Activated CD4-positive, alpha-beta T cell treated with anti-CD3 and anti-CD28 coated beads, Interleukin-2, amount 50 U/mL, for 1 hour (primary cell): ENCODE data around the gene VEZT.
"Not testable (repeated sequence)": the region's sequence is repeated elsewhere in the genome, so short reads cannot be mapped to it uniquely, and the experiment has no call there.

Experiments
- DNase-seq: peaks from one replicate; pipeline ENCODE4 v3.0.0-alpha.2; 2020

VEZT gene

DNA sequence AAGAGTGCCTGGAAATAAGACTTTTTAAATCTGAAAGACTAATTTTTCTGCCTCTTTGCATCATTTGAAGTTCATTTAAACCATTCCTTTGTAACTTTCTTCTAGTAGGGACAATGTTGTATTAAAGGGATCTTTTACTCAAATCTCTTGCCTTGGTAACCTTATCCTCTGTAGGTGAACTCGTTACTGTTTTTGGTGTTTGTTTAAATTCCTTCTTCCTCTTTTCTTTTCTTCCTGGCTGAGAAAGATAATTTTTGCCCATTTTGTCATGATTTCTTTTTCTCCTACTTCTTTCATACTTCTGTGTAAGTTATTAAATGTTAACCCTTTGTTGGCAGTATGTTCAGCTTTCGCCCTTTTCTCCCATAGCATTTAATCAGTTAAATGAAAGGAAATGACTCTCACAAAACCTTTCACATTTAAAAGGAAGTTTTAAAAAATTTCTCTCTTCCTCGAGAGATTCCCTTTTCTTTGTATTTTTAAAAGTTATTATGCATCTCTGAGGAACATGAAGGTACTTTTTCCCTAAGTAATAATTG is 10.3 kb downstream of the VEZT start:
- DNase-seq, result no peak

DNA sequence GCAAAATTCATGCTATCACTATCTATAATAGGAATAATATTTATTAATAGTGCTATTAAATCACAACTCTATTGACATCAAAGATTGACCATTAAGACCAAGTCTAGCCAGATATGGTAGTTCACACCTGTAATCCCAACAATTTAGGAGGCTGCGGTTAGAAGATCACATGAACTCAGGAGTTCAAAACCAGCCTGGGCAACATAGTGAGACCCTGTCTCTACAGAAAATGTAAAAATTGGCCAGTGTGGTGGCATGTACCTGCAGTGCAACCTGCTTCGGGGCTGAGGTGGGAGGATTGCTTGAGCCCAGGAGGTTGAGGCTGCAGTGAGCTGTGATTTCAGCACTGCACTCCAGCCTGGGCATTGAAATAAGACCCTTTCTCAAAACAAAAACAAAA is 11.0 kb downstream of the VEZT start:
- no peak for DNase-seq

DNA sequence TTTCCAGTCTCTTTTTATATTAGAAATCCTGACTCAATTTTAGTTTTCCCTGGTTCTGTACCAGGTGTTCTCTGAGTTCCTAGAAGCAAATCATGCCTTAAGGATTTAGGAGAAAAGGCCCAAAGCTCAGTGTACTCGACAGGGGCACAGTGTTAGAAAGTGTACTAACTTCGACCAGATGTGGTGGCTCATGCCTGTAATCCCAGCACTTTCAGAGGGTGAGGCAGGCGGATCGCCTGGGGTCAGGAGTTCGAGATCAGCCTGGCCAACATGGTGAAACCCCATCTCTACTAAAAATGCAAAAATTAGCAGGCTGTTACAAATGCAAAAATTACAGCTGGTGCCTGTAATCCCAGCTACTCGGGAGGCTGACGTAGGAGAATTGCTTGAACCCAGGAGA is 12.0 kb downstream of the VEZT start:
- DNase-seq, result no peak

DNA sequence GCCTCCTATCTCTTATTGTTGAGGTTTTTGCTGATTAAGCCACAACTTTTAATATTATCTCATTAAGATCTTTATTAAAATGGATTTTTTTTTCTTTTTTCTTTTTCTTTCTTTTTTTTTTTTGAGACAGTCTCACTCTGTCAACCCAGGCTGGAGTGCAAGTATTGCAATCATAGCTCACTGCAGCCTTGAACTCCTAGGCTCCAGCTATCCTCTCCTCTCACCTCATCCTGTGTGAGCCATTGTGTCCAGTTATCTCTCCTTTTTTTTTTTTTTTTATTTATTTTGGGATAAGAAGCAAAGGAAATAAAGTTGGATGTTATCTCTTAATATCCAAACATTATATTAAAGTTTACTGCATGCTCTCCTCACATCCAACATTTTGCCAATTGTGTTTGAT is 12.7 kb downstream of the VEZT start:
- no peak for DNase-seq

DNA sequence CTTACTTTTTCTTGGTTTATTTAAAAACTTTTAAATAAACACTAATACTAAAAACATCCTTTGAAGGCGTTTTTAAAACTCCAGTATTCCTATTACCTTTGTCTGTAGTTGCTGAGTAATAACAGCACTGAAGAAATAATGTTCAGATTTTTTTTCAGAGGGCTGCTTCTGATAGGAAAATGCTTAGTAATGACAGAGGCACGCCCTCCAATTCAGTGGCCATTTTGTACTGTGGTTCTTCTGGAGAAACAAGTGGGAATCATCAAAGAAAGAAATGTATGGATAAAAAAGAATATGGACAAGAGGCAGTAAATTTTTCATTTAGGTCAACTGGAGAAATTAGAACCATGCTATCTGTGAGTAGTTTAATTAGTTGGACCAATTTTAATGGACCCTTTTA is 13.6 kb downstream of the VEZT start:
- DNase-seq, result no peak

DNA sequence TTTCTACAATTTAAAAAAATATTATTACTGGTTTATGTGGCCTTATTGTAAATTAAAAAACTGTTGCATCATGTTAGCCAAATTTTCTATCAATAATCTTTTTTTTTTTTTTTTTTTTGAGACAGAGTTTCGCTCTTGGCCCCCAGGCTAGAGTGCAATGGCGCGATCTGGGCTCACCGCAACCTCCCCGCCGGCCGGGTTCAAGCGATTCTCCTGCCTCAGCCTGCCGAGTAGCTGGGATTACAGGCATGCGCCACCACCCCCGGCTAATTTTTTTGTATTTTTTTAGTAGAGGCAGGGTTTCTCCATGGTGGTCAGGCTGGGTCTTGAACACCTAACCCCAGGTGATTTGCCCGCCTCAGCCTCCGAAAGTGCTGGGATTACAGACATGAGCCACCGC is 16.6 kb downstream of the VEZT start:
- DNase-seq, result not testable (repeated sequence)

DNA sequence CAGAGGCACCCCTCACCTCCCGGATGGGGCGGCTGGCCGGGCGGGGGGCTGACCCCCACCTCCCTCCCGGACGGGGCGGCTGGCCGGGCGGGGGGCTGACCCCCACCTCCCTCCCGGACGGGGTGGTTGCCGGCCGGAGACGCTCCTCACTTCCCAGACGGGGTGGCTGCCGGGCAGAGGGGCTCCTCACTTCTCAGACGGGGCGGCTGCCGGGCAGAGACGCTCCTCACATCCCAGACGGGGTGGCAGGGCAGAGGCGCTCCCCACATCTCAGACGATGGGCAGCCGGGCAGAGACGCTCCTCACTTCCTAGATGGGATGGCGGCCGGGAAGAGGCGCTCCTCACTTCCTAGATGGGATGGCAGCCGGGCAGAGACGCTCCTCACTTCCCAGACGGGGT is 18.0 kb downstream of the VEZT start:
- not testable (repeated sequence) for DNase-seq

DNA sequence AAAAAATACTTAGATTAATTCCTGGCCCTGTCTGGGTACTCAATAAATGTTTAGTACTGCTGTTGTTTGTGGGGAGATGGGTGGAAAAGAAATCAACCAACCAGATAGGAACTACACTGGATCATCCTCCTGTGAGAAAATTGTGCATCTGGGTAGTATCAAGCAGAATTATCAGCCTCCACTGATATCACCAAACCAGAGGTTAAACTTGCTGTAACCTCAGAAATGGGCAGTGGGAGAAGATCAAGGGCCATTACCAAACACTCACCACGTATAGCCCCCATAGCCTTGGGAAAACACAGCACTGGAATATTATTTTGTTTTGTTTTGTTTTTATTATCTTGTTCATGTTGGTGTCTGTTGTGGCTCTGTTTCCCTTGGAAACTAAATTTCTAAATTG is 19.7 kb downstream of the VEZT start:
- no peak for DNase-seq

DNA sequence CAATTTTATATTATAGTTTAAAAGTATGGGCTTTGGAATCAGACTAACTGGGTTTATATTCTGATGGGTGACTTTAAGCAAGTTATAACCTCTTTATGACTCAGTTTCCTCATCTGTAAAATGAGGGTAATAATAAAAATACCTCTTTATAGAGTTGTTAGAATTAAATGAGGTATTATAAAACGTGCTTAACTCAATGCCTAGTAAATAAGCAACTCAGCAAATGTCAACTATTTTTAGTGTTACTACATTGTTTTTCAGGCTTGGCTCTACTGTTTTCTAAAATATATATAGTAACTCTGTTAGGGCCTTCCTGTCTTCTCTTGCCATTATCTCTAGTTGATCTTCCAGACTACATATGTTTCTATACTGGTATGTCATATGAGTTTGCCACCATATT is 20.5 kb downstream of the VEZT start:
- DNase-seq, result no peak

DNA sequence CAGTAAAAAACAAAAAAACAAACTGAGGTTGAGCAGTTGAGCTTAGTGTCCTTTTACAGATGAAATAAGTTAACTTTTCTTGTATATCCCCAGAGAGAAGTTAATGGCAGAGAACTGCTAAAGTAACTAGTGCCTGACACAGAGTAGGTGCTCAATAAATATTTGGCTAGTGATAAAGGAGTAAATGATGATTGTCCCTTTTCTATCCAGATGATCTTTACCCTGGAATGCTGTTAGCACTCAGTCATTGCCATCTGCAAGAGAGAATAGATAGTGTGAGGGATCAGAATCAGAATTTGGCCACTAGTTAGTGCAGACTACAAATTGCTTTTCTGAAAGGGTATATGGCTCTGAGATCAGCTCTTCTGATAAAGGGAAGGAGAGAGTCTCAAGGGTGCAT is 21.6 kb downstream of the VEZT start:
- no peak for DNase-seq

DNA sequence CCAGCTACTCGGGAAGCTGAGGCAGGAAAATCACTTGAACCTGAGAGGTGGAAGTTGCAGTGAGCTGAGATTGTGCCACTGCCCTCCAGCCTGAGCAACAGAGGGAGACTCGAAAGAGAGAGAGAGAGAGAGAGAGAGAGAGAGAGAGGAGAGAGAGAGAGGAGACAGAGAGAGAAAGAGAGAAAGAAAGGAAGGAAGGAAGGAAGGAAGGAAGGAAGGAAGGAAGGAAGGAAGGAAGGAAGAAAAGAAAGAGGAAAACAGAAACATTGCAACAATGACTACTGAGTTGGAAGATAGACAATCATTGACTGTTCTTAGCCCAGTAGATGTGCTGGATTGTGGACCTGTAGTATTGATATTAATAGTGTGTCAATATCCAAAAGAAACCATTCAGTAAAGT is 22.2 kb downstream of the VEZT start:
- DNase-seq, result not testable (repeated sequence)

DNA sequence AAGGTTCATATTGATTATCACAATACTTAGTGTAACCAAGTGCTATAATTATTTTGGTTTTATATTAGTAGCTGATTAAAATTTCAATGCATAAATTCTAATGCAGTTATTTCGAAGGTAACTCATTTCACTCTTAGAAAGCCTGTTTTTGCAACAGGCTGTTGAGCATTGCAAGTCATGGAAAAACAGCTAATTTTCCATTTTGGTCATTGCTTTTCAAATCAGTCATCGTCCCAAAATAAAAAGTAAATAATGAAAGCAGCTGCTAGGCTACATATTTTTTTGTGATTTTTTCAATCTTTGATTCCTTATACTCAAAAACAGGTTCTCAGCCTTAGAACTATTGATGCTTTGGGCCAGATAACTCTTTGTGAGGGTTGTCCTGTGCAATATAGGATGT is 22.9 kb downstream of the VEZT start:
- DNase-seq, result no peak

DNA sequence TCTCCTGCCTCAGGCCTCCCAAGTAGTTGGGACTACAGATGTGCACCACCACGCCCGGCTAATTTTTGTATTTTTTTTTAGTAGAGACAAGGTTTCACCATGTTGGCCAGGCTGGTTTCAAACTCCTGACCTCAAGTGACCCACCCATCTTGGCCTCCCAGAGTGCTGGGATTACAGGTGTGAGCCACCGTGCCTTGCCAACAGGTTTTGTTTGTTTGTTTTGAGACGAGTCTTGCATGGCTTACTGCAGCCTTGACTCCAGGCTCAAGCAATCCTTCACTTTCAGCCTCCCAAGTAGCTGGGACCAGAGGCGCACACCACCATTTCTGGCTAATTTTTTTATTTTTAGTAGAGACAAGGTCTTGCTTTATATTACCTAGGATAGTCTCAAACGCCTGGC is 23.5 kb downstream of the VEZT start:
- DNase-seq, result not testable (repeated sequence)

DNA sequence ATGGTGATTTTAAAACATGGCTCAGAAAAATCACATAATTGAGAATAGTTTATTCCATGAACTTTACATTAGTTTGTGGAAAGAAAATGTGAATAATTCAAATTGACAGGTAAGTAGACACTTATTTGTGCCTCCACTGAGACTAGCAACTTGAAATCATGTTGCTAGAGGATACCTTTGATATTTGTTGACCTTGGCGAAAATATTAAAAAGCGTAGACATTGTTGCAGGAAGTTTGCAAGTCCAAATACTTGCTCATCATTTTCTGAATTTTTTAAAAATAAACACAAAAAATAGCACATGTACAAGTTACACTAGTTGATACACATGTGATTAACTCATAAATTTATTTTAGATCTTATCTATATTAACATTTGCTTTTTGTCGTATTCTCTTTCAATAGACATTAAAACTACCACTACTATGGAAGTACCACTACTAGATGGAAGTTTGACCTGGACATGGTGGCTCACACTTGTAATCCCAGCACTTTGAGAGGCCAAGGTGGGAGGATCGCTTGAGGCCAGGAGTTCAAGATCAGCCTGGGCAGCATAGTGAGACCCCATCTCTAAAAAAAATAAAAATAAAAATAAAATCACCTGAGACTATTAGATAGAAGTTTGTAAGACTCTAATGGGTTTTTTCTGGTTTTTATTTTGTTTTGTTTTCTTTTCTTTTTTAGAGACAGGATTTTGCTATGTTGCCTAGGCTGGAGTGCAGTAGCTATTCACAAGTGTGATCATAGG is 24.3 kb downstream of the VEZT start:
- no peak for DNase-seq

DNA sequence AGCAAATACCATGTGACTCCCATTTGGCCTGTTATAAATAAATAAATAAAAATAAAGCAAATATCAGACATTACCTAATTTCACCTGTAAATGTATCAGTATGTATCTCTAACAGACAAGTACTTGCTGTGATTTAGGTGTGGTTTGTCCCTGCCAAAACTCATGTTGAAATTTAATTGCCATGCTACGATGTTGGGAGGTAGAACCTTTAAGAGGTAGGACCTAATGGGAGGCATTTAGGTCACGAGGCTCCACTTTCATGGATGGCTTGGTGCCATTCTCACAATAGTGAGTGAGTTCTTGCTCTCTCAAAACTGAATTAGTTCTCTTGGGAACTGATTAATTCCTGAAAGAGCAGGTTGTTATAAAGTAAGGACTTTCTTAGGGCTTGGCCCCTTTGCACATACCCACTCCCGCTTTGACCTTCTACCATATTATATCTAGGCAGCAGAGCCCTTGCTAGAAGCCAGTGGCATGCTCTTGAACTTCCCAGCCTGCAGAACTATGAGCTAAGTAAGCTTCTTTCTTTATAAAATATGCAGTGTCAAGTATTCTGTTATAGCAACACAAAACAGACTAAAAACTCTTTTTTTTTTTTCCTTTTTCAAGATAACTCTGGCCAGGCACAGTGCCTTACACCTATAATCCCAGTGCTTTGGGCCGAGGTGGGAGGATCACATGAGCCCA is 26.0 kb downstream of the VEZT start:
- DNase-seq, result no peak

DNA sequence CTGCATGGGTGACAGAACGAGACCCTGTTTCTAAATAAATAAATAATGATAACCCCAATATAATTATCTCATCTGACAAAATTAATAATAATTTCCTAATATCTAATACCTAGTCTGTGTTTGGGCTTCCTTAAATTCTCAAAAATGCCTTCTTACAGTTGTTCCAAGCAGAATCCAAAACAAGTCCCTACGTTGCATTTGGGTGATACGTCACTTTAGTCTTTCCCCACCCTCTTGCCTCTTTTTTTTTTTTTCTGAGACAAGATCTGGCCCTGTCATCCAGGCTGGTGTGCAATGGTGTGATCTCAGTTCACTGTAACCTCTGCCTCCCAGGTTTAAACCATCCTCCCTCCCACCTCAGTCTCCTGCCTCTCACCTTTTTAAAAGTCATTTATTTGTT is 26.7 kb downstream of the VEZT start:
- no peak for DNase-seq

DNA sequence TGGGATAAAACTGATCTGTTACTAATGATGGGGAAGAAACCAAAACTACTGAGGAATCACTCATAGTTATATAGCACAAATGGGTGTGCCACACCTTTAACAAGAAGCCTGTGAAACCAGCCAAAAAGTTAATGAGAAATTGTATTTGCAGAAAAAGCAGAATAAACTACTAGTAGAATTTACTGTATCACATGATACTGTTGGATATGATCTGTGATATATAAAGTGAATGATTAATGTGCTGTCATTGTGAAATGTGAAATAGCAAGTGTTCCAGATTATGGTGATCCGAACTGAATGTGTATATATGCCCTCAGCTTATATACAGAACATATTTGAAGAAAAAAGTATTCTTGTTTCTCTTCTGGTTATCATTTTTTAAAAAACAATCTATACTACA is 30.5 kb downstream of the VEZT start:
- no peak for DNase-seq

DNA sequence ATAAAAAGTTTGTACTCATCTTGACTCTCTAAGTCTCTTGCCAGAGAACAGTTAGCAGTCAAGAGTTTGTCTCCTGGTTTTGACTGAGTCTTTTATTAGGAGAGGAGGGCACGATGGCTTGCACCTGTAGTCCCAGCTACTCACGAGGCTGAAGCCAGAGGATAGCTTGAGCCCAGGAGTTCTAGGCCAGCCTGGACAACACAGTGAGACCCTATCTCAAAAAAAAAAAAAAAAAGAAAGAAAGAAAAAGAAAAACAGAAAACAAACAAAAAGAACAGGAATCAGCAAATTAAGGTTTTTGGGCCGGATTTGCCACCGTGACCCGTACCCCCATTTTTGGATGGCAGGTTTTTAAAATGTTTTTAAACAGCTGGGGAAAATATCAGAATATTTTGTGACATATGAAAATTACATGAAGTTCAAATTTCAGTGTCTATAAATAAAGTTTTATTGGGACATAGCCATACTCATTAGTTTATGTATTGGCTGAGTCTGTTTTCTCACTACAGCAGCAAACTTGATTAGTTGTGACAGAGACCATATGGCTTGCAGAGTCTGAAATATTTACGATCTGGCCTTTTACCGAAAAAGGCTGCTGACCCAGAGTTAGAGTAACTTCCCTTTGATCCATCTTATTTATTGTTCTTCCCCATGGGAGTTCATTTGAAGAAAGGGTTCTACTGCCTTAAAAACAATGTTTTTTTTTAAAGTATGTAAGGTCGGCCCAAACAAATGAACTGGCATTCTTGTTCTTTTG is 31.2 kb downstream of the VEZT start:
- DNase-seq, result no peak

DNA sequence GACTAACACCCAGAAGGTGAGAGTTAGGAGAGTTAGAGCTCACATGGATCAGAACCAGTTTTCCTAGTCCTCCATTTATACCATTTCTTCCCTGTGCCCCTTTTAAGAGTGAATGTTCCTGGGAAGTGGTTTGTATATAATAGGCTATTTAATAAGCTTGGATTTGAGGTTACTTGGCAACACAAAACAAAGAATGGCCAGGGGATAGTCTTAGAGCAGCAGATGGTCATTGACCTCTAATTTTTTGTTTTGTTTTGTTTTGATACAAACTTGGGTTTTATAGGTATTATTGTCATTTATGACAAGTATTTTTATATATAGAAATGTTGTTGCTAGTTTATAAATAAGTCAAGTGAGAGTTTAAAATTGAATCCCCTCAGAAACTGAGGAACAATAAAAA is 35.8 kb downstream of the VEZT start:
- no peak for DNase-seq

DNA sequence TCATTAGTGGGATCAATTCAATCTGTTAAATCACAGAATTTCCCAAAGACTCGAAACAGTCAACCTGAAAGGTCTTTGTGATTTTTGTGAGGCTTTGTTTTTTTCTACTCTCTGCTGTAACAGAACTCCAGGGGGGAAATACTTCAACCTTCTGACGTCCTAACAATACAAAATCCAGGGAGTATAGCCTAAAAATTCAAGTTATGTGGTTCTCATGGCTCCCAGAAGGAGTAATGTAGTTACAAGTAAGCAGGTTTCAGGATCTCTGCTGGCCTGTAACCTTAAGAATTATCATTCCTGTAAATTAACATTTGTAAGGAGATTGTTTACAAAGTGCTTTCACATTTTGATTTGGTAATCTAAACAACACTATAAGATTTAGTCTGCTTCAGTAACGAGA is 39.9 kb downstream of the VEZT start:
- no peak for DNase-seq

DNA sequence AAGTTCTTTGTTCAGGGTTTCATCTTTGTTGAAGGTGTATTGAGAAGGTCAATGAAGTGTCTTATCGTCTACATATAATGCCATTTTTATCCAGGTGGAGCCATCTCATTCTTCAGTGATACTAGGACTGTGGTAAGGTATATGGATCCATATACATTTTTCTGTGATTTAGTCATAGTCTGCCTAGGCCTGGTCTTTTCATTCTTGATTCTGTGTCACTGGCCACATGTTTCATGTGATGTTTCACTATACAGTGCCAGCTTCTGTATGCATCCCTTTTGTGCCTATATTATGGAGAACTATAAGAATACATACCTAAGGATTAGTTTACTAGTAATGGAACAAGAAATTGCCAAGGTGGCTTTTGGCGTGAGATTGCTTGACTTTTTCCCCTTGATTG is 40.5 kb downstream of the VEZT start:
- DNase-seq, result no peak

DNA sequence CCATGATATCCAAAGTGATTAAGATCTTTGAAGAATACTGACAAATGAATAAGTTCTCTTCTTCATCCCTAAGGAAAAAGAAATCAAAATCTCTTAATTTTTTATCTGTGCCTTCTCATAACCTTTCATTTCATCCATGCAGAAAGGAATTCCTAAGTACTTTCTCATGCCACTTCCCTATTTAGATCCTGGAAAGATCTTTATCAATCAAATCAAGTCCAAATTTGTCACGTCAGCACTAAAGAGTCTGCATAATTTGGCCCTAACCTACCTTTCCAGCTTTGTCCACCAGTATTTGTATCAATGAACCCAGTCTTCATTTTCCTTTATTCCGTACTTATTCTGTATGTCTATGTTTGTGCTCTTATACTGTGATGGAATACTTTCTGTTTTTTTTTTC is 41.2 kb downstream of the VEZT start:
- no peak for DNase-seq

DNA sequence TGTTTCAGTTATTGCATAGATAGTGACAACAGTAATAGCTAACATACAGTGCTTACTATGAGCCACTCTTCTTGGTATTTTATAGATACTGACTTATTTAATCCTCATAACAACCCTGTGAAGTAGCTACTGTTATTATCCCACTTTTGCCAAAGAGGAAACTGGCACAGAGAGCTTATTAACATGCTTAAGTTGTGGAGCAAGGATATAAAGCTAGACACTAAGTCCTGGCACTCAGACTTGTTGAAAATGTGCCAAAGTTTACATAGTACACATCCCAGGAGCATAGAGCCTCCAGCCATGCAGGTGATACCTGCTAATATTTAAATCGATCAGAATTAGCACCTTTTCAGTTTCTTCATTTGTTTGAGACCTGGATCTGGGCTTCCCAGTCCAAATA is 41.8 kb downstream of the VEZT start:
- no peak for DNase-seq

DNA sequence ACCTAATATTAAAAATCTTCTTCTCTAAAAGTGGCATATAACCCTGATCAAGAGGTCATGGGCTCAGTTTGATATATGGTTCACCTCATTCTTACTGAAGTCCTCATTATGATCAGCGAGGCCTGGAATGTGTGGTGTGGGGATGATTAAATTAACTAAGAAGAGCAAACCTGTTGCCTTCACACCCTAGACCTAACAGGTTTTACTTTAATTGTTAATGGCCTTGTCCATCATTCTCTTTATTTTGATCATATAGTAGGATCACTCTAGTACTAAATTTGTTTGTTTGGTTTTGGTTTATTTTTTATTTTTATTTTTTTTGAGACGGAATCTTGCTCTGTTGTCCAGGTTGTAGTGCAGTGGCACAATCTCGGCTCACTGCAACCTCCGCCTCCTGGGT is 43.5 kb downstream of the VEZT start:
- no peak for DNase-seq
